ENCODE data around the gene NEK7. TPM values are rescaled to one million over a fixed set of nuclear protein-coding genes. Genes with fewer than 3 reads are reported as not detected.

The NEK7 gene
- total RNA-seq, 1 donor = 376 TPM

DNA sequence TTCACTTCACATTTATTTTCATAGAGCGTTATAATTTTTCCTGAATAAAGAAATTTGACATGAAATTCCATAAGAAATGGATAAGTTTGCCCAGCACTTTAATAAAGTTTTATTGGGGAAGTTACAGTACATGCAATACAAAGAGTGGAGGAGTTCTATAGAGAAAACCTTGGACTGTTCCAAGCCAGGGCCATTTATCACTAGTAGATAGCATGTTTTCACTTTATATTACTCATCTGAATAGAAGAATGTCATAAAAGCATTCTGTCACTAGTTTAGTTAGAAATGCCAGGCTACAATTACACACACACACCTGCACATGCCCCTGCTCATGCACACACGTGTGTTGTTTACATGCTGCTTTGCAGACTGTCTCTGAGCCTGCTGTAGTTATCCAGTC lies 123.3 kb downstream of the NEK7 start:
- H3K79me2 ChIP-seq (ENCODE audit: insufficient read depth, low read length) = peaks cover 40% of the 10 kb centered on the region
- TF ChIP-seq, protein P1, sequence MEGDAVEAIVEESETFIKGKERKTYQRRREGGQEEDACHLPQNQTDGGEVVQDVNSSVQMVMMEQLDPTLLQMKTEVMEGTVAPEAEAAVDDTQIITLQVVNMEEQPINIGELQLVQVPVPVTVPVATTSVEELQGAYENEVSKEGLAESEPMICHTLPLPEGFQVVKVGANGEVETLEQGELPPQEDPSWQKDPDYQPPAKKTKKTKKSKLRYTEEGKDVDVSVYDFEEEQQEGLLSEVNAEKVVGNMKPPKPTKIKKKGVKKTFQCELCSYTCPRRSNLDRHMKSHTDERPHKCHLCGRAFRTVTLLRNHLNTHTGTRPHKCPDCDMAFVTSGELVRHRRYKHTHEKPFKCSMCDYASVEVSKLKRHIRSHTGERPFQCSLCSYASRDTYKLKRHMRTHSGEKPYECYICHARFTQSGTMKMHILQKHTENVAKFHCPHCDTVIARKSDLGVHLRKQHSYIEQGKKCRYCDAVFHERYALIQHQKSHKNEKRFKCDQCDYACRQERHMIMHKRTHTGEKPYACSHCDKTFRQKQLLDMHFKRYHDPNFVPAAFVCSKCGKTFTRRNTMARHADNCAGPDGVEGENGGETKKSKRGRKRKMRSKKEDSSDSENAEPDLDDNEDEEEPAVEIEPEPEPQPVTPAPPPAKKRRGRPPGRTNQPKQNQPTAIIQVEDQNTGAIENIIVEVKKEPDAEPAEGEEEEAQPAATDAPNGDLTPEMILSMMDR (IDR thresholded peaks at IDR 0.05; ENCODE audit: extremely low read depth, low read depth, low read length) = no peak
- H3K4me1 ChIP-seq (ENCODE audit: insufficient read depth, low read length) = peaks cover 21% of the 10 kb centered on the region
- peaks cover 3% of the 10 kb centered on the region for H4K20me1 ChIP-seq (ENCODE audit: insufficient read depth, low read length)
- H2AFZ ChIP-seq (ENCODE audit: low read length) = no peak overlapping the region
- peaks cover 33% of the 10 kb centered on the region for H3K36me3 ChIP-seq (ENCODE audit: insufficient read depth, low read length)
- no peaks in the 10 kb centered on the region for H3K9me3 ChIP-seq (ENCODE audit: low read depth, low read length)
- no peak overlapping the region for H3K4me3 ChIP-seq (ENCODE audit: insufficient read depth, low read length)
- H3K4me2 ChIP-seq (ENCODE audit: insufficient read depth, low read length) = no peak overlapping the region
- no peak overlapping the region for H3K27ac ChIP-seq (ENCODE audit: low read depth, low read length)
- DNase-seq (ENCODE audit: insufficient read length, low spot score, missing footprints) = no peak
- H3K27me3 ChIP-seq (ENCODE audit: insufficient read depth, low read length) = no peaks in the 10 kb centered on the region

DNA sequence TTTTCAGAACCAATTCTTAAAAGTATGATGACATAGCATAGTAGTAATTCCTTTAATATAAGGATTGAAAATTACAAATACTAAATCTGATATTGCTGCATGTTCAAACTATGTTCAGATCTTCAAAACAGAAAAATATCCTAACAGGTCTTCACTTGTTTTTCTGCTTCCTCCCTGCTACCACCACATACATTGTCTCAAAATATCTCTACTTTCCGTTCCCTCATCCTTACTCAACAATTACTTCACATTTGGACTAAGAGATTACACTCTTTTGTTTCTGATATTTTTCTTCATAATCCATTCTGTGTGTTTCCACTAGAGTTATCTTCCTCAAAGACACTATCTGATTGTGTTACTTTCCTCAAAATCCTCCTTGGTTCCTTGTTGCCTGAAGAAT lies 125.1 kb downstream of the NEK7 start:
- H2AFZ ChIP-seq (ENCODE audit: low read length) = no peak overlapping the region
- no peak overlapping the region for H3K27ac ChIP-seq (ENCODE audit: low read depth, low read length)
- H3K27me3 ChIP-seq (ENCODE audit: insufficient read depth, low read length) = no peaks in the 10 kb centered on the region
- TF ChIP-seq, protein P1 (IDR thresholded peaks at IDR 0.05; ENCODE audit: extremely low read depth, low read depth, low read length) = no peak
- peaks cover 47% of the 10 kb centered on the region for H3K79me2 ChIP-seq (ENCODE audit: insufficient read depth, low read length)
- H3K4me1 ChIP-seq (ENCODE audit: insufficient read depth, low read length) = peaks cover 13% of the 10 kb centered on the region
- no peak overlapping the region for H3K4me2 ChIP-seq (ENCODE audit: insufficient read depth, low read length)
- H3K36me3 ChIP-seq (ENCODE audit: insufficient read depth, low read length) = peaks cover 51% of the 10 kb centered on the region
- peaks cover 3% of the 10 kb centered on the region for H4K20me1 ChIP-seq (ENCODE audit: insufficient read depth, low read length)
- DNase-seq (ENCODE audit: insufficient read length, low spot score, missing footprints) = no peak
- no peak overlapping the region for H3K4me3 ChIP-seq (ENCODE audit: insufficient read depth, low read length)
- H3K9me3 ChIP-seq (ENCODE audit: low read depth, low read length) = no peaks in the 10 kb centered on the region

DNA sequence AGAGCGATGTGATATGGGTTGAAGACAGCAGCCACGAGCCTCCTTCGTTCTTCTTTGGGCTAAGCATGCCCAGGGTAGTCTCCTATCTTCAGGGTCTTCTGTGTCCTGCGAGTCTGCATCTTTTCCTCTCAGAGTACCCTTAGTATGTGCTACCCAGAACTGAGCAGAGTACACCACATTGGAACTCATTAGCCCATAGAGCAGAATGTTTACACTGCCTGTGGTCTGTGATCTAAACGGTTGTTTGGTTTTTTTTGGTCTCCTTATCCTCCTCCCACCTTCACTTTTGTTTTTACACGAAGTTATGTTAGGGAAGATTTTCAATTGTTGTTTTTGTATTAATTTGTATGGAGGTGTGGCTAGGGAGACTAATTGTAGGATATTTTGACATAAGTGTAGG lies 126.4 kb downstream of the NEK7 start:
- H3K36me3 ChIP-seq (ENCODE audit: insufficient read depth, low read length) = peaks cover 58% of the 10 kb centered on the region
- no peak overlapping the region for H3K4me3 ChIP-seq (ENCODE audit: insufficient read depth, low read length)
- no peak for DNase-seq (ENCODE audit: insufficient read length, low spot score, missing footprints)

DNA sequence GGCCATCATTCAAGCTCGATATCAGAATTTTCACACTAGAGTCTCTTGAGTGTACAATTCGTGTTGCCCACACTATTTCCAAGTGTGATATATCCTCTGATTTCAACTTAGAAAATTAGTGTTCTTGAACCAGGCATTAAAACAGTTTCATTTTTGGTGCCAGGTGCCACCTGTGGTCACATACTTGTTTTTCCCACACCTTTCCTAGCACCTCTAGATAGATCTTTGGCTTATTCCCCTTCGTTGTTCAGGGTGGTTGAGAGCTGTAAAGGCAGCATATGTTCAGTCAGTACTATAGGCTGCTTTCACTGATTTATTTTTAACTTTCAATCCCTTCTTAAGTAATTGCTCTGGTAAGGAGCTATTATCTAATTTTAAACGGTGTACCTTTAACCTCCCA lies 131.1 kb downstream of the NEK7 start:
- Histone ChIP-seq H3K4me1 (ENCODE audit: insufficient read depth, low read length) (peaks cover 20% of the 10 kb centered on the region), H3K27ac (ENCODE audit: low read depth, low read length) (no peak overlapping the region), H3K9me3 (ENCODE audit: low read depth, low read length) (no peaks in the 10 kb centered on the region), H3K27me3 (ENCODE audit: insufficient read depth, low read length) (no peaks in the 10 kb centered on the region), H3K79me2 (ENCODE audit: insufficient read depth, low read length) (peaks cover 36% of the 10 kb centered on the region), H4K20me1 (ENCODE audit: insufficient read depth, low read length) (no peaks in the 10 kb centered on the region), H3K4me3 (ENCODE audit: insufficient read depth, low read length) (no peak overlapping the region), H3K4me2 (ENCODE audit: insufficient read depth, low read length) (no peak overlapping the region), H3K36me3 (ENCODE audit: insufficient read depth, low read length) (peaks cover 53% of the 10 kb centered on the region), H2AFZ (ENCODE audit: low read length) (no peak overlapping the region)
- TF ChIP-seq, protein P1 (IDR thresholded peaks at IDR 0.05; ENCODE audit: extremely low read depth, low read depth, low read length) = no peak
- DNase-seq (ENCODE audit: insufficient read length, low spot score, missing footprints) = no peak

More for the DNA sequence above, 126.4 kb downstream of the NEK7 start:
- Histone ChIP-seq H4K20me1 (ENCODE audit: insufficient read depth, low read length) (peaks cover 3% of the 10 kb centered on the region), H3K9me3 (ENCODE audit: low read depth, low read length) (no peaks in the 10 kb centered on the region), H2AFZ (ENCODE audit: low read length) (no peak overlapping the region), H3K27me3 (ENCODE audit: insufficient read depth, low read length) (no peaks in the 10 kb centered on the region), H3K27ac (ENCODE audit: low read depth, low read length) (no peak overlapping the region), H3K79me2 (ENCODE audit: insufficient read depth, low read length) (peaks cover 44% of the 10 kb centered on the region), H3K4me2 (ENCODE audit: insufficient read depth, low read length) (no peak overlapping the region), H3K4me1 (ENCODE audit: insufficient read depth, low read length) (peaks cover 17% of the 10 kb centered on the region)
- TF ChIP-seq, protein P1 (IDR thresholded peaks at IDR 0.05; ENCODE audit: extremely low read depth, low read depth, low read length) = no peak
